ENCODE results near the gene TMEM179. TPM values are rescaled to one million over a fixed set of nuclear protein-coding genes. Genes with fewer than 3 reads are reported as not detected.

The TMEM179 gene
- total RNA-seq, 1 donor from 2014 or later: 1.0 TPM

DNA sequence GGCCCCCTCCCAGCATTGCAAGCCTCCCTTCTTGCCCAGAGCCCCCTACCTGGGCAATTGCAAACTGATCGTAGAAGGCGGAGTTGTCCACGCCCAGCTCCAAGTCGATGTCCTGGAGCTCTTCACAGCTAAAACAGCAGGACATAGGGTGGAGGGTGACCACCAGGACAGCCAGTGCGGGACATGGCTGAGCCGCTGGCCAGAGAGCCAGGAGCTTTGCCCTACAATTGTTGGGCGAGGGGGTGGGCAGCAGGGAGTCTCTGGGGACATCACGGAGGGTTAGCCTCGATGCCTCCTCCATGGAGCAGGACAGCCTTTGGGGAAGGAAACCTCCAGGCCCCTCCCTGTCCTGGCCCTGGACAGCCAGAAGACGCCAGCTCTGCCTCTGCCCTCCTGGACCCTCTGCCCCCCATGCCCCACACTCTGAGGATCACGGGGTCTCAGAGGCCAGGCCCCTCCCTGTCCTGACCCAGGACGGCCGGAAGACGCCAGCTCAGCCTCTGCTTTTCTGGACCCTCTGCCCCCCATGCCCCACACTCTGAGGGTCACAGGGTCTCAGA, 9.4 kb downstream of the TMEM179 start:
- Histone ChIP-seq H3K4me1 (ENCODE audit: control insufficient read depth in 3 of 3, insufficient read depth in 3 of 3, low read length in 3 of 3) (peaks cover 0 to 9% (median 8%) of the 10 kb centered on the region in 3 donors), H3K9ac (ENCODE audit: low read depth in 1 of 3, low read length in 3 of 3) (no peak overlapping the region), H3K36me3 (ENCODE audit: control insufficient read depth in 3 of 3, insufficient read depth in 3 of 3, low read length in 3 of 3) (no peaks in the 10 kb centered on the region), H3K27ac (ENCODE audit: low read depth, low read length) (no peak overlapping the region), H3K4me3 (ENCODE audit: low read length in 3 of 3) (no peak overlapping the region), H3K27me3 (ENCODE audit: control insufficient read depth in 3 of 3, insufficient read depth in 3 of 3, low read length in 3 of 3) (peaks cover 41 to 64% (median 43%) of the 10 kb centered on the region in 3 donors), H3K9me3 (ENCODE audit: control insufficient read depth in 3 of 3, low read length in 3 of 3) (no peaks in the 10 kb centered on the region)

GRCh38 chr14:104594310-104595046, 10.1 kb downstream of the TMEM179 start:
- no peak overlapping the region for H3K27ac ChIP-seq (ENCODE audit: low read depth, low read length)
- H3K27me3 ChIP-seq (ENCODE audit: control insufficient read depth in 3 of 3, insufficient read depth in 3 of 3, low read length in 3 of 3): peaks cover 35 to 57% (median 37%) of the 10 kb centered on the region in 3 donors
- no peaks in the 10 kb centered on the region for H3K9me3 ChIP-seq (ENCODE audit: control insufficient read depth in 3 of 3, low read length in 3 of 3)
- H3K9ac ChIP-seq (ENCODE audit: low read depth in 1 of 3, low read length in 3 of 3): no peak overlapping the region
- H3K36me3 ChIP-seq (ENCODE audit: control insufficient read depth in 3 of 3, insufficient read depth in 3 of 3, low read length in 3 of 3): no peaks in the 10 kb centered on the region
- peaks cover 0 to 9% (median 8%) of the 10 kb centered on the region in 3 donors for H3K4me1 ChIP-seq (ENCODE audit: control insufficient read depth in 3 of 3, insufficient read depth in 3 of 3, low read length in 3 of 3)
- H3K4me3 ChIP-seq (ENCODE audit: low read length in 3 of 3): no peak overlapping the region

GRCh38 chr14:104593710-104594136, 10.8 kb downstream of the TMEM179 start:
- no peaks in the 10 kb centered on the region for H3K36me3 ChIP-seq (ENCODE audit: control insufficient read depth in 3 of 3, insufficient read depth in 3 of 3, low read length in 3 of 3)
- H3K4me3 ChIP-seq (ENCODE audit: low read length in 3 of 3): no peak overlapping the region
- no peak overlapping the region for H3K9ac ChIP-seq (ENCODE audit: low read depth in 1 of 3, low read length in 3 of 3)
- peaks cover 0 to 6% (median 6%) of the 10 kb centered on the region in 3 donors for H3K4me1 ChIP-seq (ENCODE audit: control insufficient read depth in 3 of 3, insufficient read depth in 3 of 3, low read length in 3 of 3)
- H3K27ac ChIP-seq (ENCODE audit: low read depth, low read length): no peak overlapping the region
- no peaks in the 10 kb centered on the region for H3K9me3 ChIP-seq (ENCODE audit: control insufficient read depth in 3 of 3, low read length in 3 of 3)
- peaks cover 28 to 51% (median 37%) of the 10 kb centered on the region in 3 donors for H3K27me3 ChIP-seq (ENCODE audit: control insufficient read depth in 3 of 3, insufficient read depth in 3 of 3, low read length in 3 of 3)

GRCh38 chr14:104593241-104593701, 11.3 kb downstream of the TMEM179 start:
- Histone ChIP-seq H3K4me1 (ENCODE audit: control insufficient read depth in 3 of 3, insufficient read depth in 3 of 3, low read length in 3 of 3) (peaks cover 0 to 2% (median 1%) of the 10 kb centered on the region in 3 donors), H3K9me3 (ENCODE audit: control insufficient read depth in 3 of 3, low read length in 3 of 3) (no peaks in the 10 kb centered on the region), H3K27me3 (ENCODE audit: control insufficient read depth in 3 of 3, insufficient read depth in 3 of 3, low read length in 3 of 3) (peaks cover 24 to 50% (median 35%) of the 10 kb centered on the region in 3 donors), H3K36me3 (ENCODE audit: control insufficient read depth in 3 of 3, insufficient read depth in 3 of 3, low read length in 3 of 3) (no peaks in the 10 kb centered on the region), H3K9ac (ENCODE audit: low read depth in 1 of 3, low read length in 3 of 3) (no peak overlapping the region), H3K4me3 (ENCODE audit: low read length in 3 of 3) (no peak overlapping the region), H3K27ac (ENCODE audit: low read depth, low read length) (no peak overlapping the region)

DNA sequence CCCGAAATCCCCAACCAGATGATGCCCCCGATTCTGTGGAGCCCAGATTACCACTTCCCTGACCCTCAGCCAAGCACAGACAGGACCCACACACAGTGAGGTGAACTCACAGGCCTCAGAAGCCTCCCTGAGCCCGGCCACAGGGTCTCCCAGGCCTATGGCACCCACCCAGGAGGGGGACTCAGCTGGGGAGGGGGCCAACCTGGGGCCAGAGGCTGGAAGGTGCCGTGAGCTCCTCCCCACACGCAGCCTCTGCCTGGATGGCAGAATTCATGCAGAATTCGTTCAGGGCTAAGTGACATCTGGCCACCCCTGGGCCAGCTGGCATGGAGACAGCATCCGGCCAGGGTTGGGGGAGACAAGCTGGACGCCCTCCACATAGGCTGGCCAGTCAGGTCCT, 11.8 kb downstream of the TMEM179 start:
- no peak overlapping the region for H3K27ac ChIP-seq (ENCODE audit: low read depth, low read length)
- H3K9ac ChIP-seq (ENCODE audit: low read depth in 1 of 3, low read length in 3 of 3): no peak overlapping the region
- no peak overlapping the region for H3K4me3 ChIP-seq (ENCODE audit: low read length in 3 of 3)
- no peaks in the 10 kb centered on the region for H3K9me3 ChIP-seq (ENCODE audit: control insufficient read depth in 3 of 3, low read length in 3 of 3)
- no peaks in the 10 kb centered on the region for H3K4me1 ChIP-seq (ENCODE audit: control insufficient read depth in 3 of 3, insufficient read depth in 3 of 3, low read length in 3 of 3)
- H3K36me3 ChIP-seq (ENCODE audit: control insufficient read depth in 3 of 3, insufficient read depth in 3 of 3, low read length in 3 of 3): no peaks in the 10 kb centered on the region
- H3K27me3 ChIP-seq (ENCODE audit: control insufficient read depth in 3 of 3, insufficient read depth in 3 of 3, low read length in 3 of 3): peaks cover 20 to 47% (median 33%) of the 10 kb centered on the region in 3 donors

DNA sequence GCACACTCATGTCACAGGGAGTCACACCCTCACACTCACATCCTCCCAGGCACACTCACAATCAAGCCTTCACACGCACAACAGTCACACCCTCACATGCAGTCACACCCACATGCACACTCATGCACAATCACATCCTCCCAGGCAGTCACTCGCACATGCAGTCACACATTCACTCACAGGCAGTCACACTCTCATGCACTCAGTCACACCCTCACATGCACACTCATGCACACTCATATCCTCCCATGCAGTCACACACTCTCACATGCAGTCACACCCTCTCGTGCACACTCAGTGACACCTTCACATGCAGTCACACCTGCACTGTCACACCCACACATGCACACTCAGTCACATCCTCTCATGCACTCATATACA, 12.3 kb downstream of the TMEM179 start:
- no peaks in the 10 kb centered on the region for H3K36me3 ChIP-seq (ENCODE audit: control insufficient read depth in 3 of 3, insufficient read depth in 3 of 3, low read length in 3 of 3)
- peaks cover 17 to 43% (median 33%) of the 10 kb centered on the region in 3 donors for H3K27me3 ChIP-seq (ENCODE audit: control insufficient read depth in 3 of 3, insufficient read depth in 3 of 3, low read length in 3 of 3)
- H3K9ac ChIP-seq (ENCODE audit: low read depth in 1 of 3, low read length in 3 of 3): no peak overlapping the region

DNA sequence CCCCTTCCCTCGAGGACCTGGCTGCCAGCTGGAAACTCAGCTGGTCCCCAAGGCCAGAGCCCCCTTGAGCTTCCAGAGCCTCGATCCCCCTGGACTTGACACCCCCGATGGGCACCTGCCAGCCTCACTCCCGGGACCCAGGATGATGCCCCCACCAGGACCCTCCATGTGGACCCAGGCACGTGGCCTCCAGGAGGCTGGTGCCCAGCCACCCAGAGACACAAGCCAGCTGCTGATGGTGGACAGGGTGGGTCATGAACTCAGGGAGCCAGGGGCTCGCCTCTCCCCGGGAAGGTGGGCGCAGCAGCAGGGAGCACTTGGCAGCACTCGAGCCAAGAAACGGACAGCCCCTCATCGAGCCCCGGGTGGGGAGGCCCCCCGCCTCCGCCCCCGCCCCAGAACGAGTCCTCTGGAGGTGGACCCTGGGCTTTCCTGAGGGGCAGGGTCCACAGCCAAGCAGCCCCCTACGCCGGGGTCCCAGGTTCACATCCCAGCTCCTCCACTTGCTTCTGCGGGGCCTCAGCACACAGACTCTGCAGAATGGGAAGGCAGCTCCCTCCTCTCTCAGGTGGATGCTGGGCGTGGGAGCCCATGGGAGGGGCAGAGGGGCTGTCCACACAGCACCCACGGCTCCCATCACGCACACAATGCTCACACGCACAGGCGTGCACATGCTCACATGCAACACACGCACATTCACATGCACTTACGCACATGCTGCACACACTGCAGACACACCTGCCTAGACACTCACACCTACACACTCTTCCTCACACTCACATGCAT, 12.9 kb downstream of the TMEM179 start:
- H3K27ac ChIP-seq (ENCODE audit: low read depth, low read length): no peak overlapping the region
- H3K9me3 ChIP-seq (ENCODE audit: control insufficient read depth in 3 of 3, low read length in 3 of 3): no peaks in the 10 kb centered on the region
- peaks cover 0 to 7% (median 2%) of the 10 kb centered on the region in 3 donors for H3K4me1 ChIP-seq (ENCODE audit: control insufficient read depth in 3 of 3, insufficient read depth in 3 of 3, low read length in 3 of 3)
- peaks cover 17 to 39% (median 33%) of the 10 kb centered on the region in 3 donors for H3K27me3 ChIP-seq (ENCODE audit: control insufficient read depth in 3 of 3, insufficient read depth in 3 of 3, low read length in 3 of 3)
- no peaks in the 10 kb centered on the region for H3K36me3 ChIP-seq (ENCODE audit: control insufficient read depth in 3 of 3, insufficient read depth in 3 of 3, low read length in 3 of 3)
- no peak overlapping the region for H3K4me3 ChIP-seq (ENCODE audit: low read length in 3 of 3)
- no peak overlapping the region for H3K9ac ChIP-seq (ENCODE audit: low read depth in 1 of 3, low read length in 3 of 3)

More for the DNA sequence above, 12.3 kb downstream of the TMEM179 start:
- Histone ChIP-seq H3K4me3 (ENCODE audit: low read length in 3 of 3) (no peak overlapping the region), H3K27ac (ENCODE audit: low read depth, low read length) (no peak overlapping the region), H3K9me3 (ENCODE audit: control insufficient read depth in 3 of 3, low read length in 3 of 3) (no peaks in the 10 kb centered on the region), H3K4me1 (ENCODE audit: control insufficient read depth in 3 of 3, insufficient read depth in 3 of 3, low read length in 3 of 3) (peaks cover 0 to 4% (median 0%) of the 10 kb centered on the region in 3 donors)

DNA sequence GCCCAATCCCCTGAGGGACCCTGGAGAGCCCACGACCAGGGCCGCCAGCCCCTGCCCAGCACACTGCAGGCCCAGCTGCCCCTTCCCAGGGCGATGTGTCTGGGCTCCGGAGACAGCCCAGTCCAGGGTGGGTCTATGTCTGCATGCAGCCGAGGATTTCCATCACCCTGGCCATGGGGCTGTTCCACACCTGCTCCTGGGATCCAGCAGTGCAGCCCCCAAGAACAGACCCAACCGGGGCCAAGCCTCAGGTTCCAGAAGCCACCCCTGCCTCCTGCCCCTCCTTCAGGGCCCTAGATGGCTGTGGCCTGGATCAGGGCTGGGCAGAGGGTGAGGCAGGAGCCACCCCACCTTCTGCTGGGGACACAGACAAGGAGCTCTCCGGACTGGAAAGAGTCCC, 13.5 kb downstream of the TMEM179 start:
- peaks cover 0 to 7% (median 5%) of the 10 kb centered on the region in 3 donors for H3K4me1 ChIP-seq (ENCODE audit: control insufficient read depth in 3 of 3, insufficient read depth in 3 of 3, low read length in 3 of 3)
- no peak overlapping the region for H3K9ac ChIP-seq (ENCODE audit: low read depth in 1 of 3, low read length in 3 of 3)
- no peak overlapping the region for H3K4me3 ChIP-seq (ENCODE audit: low read length in 3 of 3)
- H3K9me3 ChIP-seq (ENCODE audit: control insufficient read depth in 3 of 3, low read length in 3 of 3): no peaks in the 10 kb centered on the region
- peaks cover 11 to 34% (median 33%) of the 10 kb centered on the region in 3 donors for H3K27me3 ChIP-seq (ENCODE audit: control insufficient read depth in 3 of 3, insufficient read depth in 3 of 3, low read length in 3 of 3)
- H3K36me3 ChIP-seq (ENCODE audit: control insufficient read depth in 3 of 3, insufficient read depth in 3 of 3, low read length in 3 of 3): no peaks in the 10 kb centered on the region
- H3K27ac ChIP-seq (ENCODE audit: low read depth, low read length): no peak overlapping the region

GRCh38 chr14:104590240-104590965, 14.2 kb downstream of the TMEM179 start:
- Histone ChIP-seq H3K36me3 (ENCODE audit: control insufficient read depth in 3 of 3, insufficient read depth in 3 of 3, low read length in 3 of 3) (no peaks in the 10 kb centered on the region), H3K27me3 (ENCODE audit: control insufficient read depth in 3 of 3, insufficient read depth in 3 of 3, low read length in 3 of 3) (peaks cover 8 to 32% (median 28%) of the 10 kb centered on the region in 3 donors), H3K27ac (ENCODE audit: low read depth, low read length) (no peak overlapping the region), H3K4me3 (ENCODE audit: low read length in 3 of 3) (no peak overlapping the region), H3K9ac (ENCODE audit: low read depth in 1 of 3, low read length in 3 of 3) (no peak overlapping the region), H3K4me1 (ENCODE audit: control insufficient read depth in 3 of 3, insufficient read depth in 3 of 3, low read length in 3 of 3) (peaks cover 0 to 7% (median 5%) of the 10 kb centered on the region in 3 donors), H3K9me3 (ENCODE audit: control insufficient read depth in 3 of 3, low read length in 3 of 3) (no peaks in the 10 kb centered on the region)
